Glomerular visceral epithelial cell (primary cell): ENCODE measurements around the gene COBL.

Experiments
- DNase-seq: peaks from one replicate; pipeline ENCODE4 v3.0.0-alpha.2; 2016; ENCODE audit errors: extremely low spot score

The COBL gene

DNA sequence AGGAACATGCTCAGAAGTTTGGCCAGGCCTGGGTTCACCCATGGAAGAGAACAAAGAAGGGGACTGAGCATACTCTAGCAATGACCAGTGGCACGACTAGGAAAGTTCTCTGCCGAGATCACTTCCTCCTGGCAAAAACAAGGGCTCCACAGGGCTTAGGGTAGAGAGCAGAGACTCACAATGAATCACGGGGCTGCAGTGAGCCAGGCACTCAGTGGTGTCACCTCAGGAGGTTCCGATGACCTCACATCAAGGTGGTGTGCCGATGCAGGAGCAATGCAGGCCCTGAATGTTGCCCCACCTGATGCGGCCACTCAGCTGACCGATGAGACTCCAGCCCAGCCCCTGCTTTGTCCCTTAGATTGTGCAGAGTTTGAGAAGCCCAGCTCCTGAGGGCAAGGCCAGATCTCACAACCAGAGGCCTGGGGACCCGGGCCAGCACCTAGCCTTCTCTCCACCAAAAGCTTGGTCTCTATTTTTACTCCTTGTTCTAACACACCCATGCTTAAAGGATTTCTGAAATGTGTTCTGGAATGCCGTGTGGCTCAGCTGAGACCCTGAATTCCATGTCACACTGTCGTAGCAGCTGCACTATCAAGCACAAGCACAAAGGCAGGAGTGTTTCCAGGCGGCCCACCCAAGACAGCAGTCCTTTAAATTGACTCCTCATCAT is 60.9 kb downstream of the COBL start:
- no peak for DNase-seq

GRCh38 chr7:51255036-51255435 is 61.6 kb downstream of the COBL start:
- no peak for DNase-seq

- DNase-seq = no peak
Measured at GRCh38 chr7:51253157-51253556, 63.5 kb downstream of the COBL start.

DNA sequence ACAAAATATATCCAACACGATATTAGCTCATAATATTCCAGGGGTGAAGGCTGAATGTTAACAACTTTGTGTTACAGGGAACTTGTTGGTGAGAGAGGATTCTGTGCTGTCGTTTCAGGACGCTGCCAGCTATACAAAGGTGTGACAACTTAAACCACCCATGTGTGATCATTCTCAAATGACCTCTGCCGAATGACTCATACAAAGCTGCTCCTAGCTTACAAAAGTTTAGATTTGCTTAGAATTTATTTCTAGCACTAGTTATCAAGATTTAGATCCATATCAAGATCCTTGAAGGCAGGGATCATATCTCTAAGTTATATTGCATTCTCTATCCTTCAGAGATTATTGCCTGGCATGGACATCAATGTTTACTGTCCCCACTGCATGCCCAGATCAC is 65.3 kb downstream of the COBL start:
- no peak for DNase-seq

DNA sequence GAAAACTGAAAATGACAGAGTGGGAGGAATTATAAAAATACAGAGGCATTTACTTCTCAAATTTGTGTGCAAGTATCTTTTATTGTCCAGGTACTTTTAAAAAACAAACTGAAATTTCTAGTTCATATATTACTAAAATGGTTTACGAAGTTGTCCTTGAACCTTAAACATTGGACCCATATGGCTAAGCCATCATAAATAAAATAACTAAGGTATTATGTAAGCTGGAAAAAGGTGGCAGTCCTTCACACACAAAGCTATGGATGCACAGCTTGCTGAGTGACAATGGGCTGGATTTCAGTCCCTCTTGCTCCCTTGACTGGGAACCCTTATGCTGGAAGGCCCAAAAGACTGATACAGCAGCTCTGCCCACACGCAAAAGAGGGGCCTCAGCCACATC is 66.1 kb downstream of the COBL start:
- no peak for DNase-seq

DNA sequence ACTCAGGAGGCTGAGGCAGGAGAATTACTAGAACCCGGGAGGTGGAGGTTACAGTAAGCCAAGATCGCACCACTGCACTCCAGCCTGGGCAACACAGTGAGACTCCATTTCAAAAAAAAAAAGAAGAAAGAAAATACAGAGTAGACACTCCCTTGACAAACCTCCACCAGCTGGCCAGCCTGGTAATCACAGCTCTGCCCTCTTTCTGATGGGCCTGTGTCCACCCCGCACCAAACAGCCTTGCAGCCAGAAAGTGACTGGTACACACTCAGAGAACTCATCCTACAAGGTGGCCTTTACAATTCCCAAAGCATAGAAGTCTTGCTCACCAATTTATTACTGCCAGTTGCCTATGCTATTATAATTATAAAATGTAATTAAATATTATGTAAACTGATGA is 66.6 kb downstream of the COBL start:
- DNase-seq = no peak

DNA sequence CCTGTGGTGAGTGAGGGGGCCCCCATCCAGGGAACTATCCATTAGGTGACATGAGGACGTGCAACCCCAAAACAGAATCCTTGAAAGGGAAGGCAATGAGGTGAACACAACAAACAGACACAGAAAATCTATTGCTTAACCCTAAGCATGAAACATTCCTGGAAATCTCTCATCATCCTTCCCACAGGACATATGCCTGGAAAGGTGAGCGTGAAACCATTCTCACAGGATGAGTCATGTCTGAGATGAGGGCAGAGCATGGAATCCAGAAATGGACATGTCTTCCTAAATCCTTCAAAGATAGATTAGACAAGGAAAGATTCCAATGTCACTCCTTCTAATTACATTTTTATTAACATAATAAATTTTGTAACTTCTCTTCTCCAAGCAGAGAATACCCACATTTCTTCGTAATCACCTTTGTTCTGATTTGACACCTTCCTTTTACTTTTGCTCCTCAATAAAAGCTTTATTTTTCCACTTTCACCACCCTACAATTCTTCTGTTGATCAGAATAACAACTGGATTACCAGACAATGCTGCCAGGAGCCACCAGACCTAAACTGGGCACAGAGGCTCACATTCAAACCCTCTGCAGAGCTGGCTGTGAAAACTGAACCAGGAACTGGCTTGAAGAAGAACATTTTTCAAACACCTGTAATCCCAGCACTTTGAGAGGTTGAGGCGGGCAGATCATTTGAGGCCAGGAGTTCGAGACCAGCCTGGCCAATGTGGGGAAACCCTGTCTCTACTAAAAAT is 67.2 kb downstream of the COBL start:
- DNase-seq = no peak

DNA sequence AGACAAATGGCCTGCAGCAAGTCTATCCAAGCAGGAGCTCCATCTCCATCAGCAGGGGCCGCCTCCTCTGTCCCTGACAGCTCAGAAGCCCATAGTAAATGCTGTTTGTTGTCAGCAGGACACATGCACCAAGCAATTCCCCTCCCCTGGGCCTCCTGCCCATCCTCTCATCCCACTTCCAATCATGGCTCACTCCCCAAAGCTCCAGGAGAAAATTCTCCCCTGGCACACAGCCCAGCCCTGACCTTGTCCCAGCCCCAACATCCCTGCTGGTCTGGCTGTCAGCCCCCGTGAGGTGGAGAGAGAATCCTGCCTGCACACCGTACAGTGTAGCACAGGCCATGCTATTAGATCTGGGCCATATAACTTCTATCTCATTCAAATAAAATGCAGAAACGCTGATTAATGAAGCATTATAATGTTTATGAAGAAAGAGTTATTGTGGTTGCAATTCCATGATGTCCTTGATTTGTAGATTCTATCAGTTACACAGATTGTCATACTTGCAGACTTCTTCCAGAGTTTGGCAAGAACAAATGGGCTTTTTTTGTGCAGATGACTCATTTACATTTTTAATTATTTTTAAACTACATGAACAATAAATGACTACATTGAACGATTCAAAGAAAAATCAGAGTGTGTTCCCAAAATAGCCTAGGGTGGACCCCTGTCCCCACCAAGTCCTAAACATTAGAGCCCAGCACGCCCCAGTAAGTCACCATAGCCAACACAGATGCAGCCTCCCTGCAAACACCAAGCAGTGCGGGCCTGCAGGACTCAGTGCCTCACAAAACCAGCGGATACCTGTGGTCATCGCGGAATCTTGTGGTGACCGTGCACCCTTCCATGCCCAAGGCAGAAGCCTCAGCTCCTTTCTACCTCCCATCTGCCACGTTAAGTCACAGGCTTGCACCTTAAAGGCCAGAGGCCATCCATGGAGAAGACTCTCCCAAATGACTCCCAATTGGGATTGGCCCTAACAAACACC is 70.1 kb downstream of the COBL start:
- DNase-seq = no peak

DNA sequence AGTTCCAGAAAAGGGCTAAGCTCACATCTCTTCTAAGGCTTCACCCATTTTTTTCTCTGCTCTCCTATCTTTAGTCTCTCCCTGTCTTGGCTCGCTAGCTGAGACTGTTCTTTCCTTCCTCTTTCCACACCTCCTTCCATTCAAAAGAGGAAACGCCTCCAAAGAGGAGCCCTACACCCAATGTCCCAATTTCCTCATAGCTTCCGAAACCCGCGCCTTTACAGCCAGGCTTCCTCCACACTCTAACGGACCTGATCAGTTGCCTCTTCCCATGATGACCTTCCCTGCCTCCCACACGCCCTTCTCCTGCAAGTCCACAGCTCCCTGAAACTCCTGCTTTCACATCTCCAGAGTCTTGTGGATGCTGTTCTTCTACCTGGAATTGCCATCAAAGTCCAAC is 71.7 kb downstream of the COBL start:
- no peak for DNase-seq

GRCh38 chr7:51244053-51244452 is 72.6 kb downstream of the COBL start:
- DNase-seq = no peak

DNA sequence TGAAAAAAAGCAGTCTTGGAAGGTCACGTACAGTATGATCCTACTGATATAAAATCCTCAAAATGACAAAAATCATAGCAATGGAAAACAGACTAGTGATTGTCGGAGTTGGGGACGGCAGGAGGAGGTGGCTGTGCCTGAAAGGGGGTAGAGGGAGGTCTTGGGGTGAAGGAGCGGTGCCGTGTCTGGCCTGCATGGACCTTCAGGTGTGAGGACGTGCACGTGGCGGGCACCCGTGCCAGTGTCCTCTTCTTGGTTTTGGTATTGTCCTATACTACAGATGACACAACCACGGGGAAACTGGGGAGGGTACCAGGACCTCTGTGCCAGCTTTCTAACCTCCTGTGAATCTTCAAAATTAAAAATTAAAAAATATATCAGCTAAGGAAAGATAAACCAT is 73.0 kb downstream of the COBL start:
- no peak for DNase-seq

DNA sequence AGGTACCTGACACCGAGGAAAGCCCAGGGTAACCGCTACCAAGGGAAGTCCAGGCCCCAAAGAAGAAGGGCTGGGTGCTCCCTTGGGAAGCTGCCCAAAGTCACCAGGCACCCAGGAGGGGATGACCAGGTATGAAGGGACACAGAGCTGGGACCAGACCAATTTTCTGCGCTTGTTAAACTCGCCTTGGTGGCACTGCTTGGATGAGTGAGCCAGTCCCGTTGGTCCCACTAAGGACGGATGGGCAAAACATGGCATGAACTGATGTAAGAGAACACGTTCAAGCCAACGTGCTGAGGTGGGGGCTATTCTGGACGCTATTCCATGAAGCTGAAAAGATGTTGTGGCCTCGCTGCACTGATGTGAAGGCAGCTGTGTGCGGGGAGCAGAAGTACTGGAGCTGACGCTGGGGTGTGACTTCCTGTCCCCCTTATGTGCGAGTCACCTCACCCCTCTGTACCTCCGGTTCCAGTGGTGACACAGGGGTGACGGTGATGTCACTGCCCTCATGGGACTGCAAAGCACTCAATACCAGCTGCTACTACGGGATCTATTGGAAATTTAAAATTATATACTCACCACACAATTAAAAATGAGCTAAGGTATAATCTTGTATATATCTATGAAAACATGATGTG is 73.6 kb downstream of the COBL start:
- DNase-seq = no peak

GRCh38 chr7:51242007-51242691 is 74.5 kb downstream of the COBL start:
- DNase-seq = no peak

- no peak for DNase-seq
Measured at GRCh38 chr7:51240868-51241267, 75.7 kb downstream of the COBL start.

- no peak for DNase-seq
Measured at GRCh38 chr7:51239691-51240090, 76.9 kb downstream of the COBL start.

GRCh38 chr7:51238981-51239495 is 77.6 kb downstream of the COBL start:
- no peak for DNase-seq

DNA sequence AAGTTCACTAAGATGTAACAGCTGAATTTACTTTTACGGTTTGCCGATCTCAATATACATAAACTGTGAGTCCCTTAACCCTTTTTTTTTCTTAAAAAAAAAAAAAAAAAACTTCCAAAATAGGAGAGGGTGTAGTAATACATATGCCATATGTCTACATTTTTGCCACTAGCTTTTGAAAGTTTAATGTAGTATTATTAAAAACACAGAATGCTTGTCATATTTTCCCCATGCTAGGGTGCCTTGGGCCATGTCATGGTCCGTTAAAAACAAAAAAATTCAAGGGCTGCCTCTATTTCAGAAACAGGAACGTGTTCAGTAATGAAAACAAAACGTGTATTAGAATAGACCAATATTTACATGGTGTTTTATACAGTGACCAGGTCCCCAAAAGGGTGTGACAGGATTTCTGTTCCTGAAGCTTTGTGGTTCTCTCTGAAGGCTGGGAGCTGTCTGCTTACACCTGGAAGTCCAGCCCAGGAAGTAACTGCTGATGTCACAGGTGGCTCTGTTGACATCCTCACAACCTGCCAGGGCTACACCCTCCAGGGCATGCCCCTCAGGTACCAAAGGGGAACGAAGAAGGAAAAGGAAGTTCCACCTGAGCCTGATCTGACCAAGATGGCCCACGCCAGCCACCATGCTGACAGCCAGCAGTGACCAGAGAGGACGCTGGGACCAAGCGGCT is 79.0 kb downstream of the COBL start:
- DNase-seq = no peak

- no peak for DNase-seq
Measured at GRCh38 chr7:51236470-51237132, 80.0 kb downstream of the COBL start.

GRCh38 chr7:51235593-51236313 is 80.9 kb downstream of the COBL start:
- DNase-seq = no peak
